C4-2B (cell line): ENCODE data around the gene CUEDC2.
A peak's percentile ranks its signal among the peaks of the same experiment; 100 is the strongest.

Experiments used
- H3K27ac ChIP-seq: fragments of 450-650 bp; 2 replicates; pipeline ENCODE4 v1.5.1; 2017
- CTCF ChIP-seq: fragments of 450-650 bp; conservative IDR thresholded peaks from 2 replicates; pipeline ENCODE4 v1.5.1; 2017; ENCODE audit warnings: mild to moderate bottlenecking
- ZFX ChIP-seq: fragments of 450-650 bp; IDR thresholded peaks from 2 replicates; pipeline ENCODE4 v1.6.1; 2017

CUEDC2 gene

GRCh38 chr10:102401342-102401654, 31.1 kb downstream of the CUEDC2 start:
- no peak overlapping the region for H3K27ac ChIP-seq
- TF ChIP-seq ZFX: no peak
- no peak for TF ChIP-seq CTCF

GRCh38 chr10:102400598-102401341, 31.6 kb downstream of the CUEDC2 start:
- H3K27ac ChIP-seq: no peak overlapping the region
- no peak for TF ChIP-seq CTCF
- no peak for TF ChIP-seq ZFX

GRCh38 chr10:102400076-102400475, 32.3 kb downstream of the CUEDC2 start:
- TF ChIP-seq CTCF (no peak), ZFX (no peak)
- peak overlapping the region; percentile 69 for H3K27ac ChIP-seq

- peak overlapping the region; percentile 69 for H3K27ac ChIP-seq
- TF ChIP-seq CTCF (peak; percentile 99), ZFX (peak; percentile 58; the same call in 1 of the 2 replicates)
Measured at GRCh38 chr10:102399217-102400021, 33.0 kb downstream of the CUEDC2 start.

GRCh38 chr10:102398172-102399020, 34.0 kb downstream of the CUEDC2 start:
- TF ChIP-seq CTCF: no peak
- peak overlapping the region; percentile 69 for H3K27ac ChIP-seq

GRCh38 chr10:102397222-102398171, 34.9 kb downstream of the CUEDC2 start:
- TF ChIP-seq CTCF: no peak
- TF ChIP-seq ZFX: no peak
- no peak overlapping the region for H3K27ac ChIP-seq
